Keratinocyte (primary cell): ENCODE measurements around the gene ACO2. TPM values are rescaled to one million over a fixed set of nuclear protein-coding genes. Genes with fewer than 3 reads are reported as not detected.
"Not testable (repeated sequence)": the region's sequence is repeated elsewhere in the genome, so short reads cannot be mapped to it uniquely, and the experiment has no call there.

Experiments used
- DNase-seq: peaks from one replicate; pipeline ENCODE4 v3.0.0-alpha.2; 2011; ENCODE audit warnings: low read depth, missing footprints, low spot score
- FAIRE-seq: peaks from 2 replicates; lab custom pipeline; 2011; peaks lifted over from hg19 to GRCh38; lab: Jason Lieb, UNC
- H2AFZ ChIP-seq: 2 replicates; pipeline ENCODE4 v1.6.0; 2012; ENCODE audit warnings: low read length, control low read depth, inconsistent platforms; ENCODE audit not compliant: control insufficient read depth
- H3K27ac ChIP-seq: 2 replicates; pipeline ENCODE4 v1.5.1; 2011; ENCODE audit warnings: low read length; ENCODE audit not compliant: control insufficient read depth, insufficient read depth
- H3K27me3 ChIP-seq: 3 replicates; pipeline ENCODE4 v1.6.0; 2011; ENCODE audit warnings: low read length; ENCODE audit not compliant: control insufficient read depth, insufficient read depth; ENCODE audit errors: extremely low read depth
- H3K36me3 ChIP-seq, 2 experiments: 2 replicates in 1 of 2; 3 replicates in 1 of 2; pipeline ENCODE4 v1.5.1; 2011; ENCODE audit warnings: low read length in 2 of 2, mild to moderate bottlenecking in 1 of 2; ENCODE audit not compliant: control insufficient read depth in 2 of 2, insufficient read depth in 2 of 2; ENCODE audit errors: extremely low read depth in 1 of 2
- H3K4me1 ChIP-seq: 3 replicates; pipeline ENCODE4 v1.5.1; 2011; ENCODE audit warnings: low read length; ENCODE audit not compliant: control insufficient read depth, insufficient read depth; ENCODE audit errors: extremely low read depth
- H3K4me2 ChIP-seq: 3 replicates; pipeline ENCODE4 v1.6.0; 2011; ENCODE audit warnings: low read depth, low read length; ENCODE audit not compliant: control insufficient read depth, insufficient read depth; ENCODE audit errors: extremely low read depth
- H3K4me3 ChIP-seq, 3 experiments: fragments of 200-600 bp in 1 of 3; sonication (generic) in 1 of 3; 2 replicates in 2 of 3; 3 replicates in 1 of 3; pipeline ENCODE4 v1.5.1; 2011 to 2016; ENCODE audit warnings: low read length in 3 of 3, mild to moderate bottlenecking in 3 of 3, control low read depth in 2 of 3, inconsistent platforms in 1 of 3, low read depth in 1 of 3, mixed read lengths in 1 of 3, mixed run types in 1 of 3, moderate library complexity in 1 of 3; ENCODE audit not compliant: control insufficient read depth in 2 of 3, insufficient read depth in 2 of 3; ENCODE audit errors: extremely low read depth in 1 of 3
- H3K79me2 ChIP-seq: 2 replicates; pipeline ENCODE4 v1.6.0; 2012; ENCODE audit warnings: low read length; ENCODE audit not compliant: control insufficient read depth, insufficient read depth
- H3K9ac ChIP-seq: 3 replicates; pipeline ENCODE4 v1.6.0; 2011; ENCODE audit warnings: low read length; ENCODE audit not compliant: control insufficient read depth, insufficient read depth; ENCODE audit errors: extremely low read depth
- H3K9me1 ChIP-seq: 3 replicates; pipeline ENCODE4 v1.6.0; 2011; ENCODE audit warnings: low read length; ENCODE audit not compliant: control insufficient read depth, insufficient read depth; ENCODE audit errors: extremely low read depth
- H3K9me3 ChIP-seq: 2 replicates; pipeline ENCODE4 v1.5.1; 2012; ENCODE audit warnings: low read depth, low read length; ENCODE audit not compliant: control insufficient read depth
- H4K20me1 ChIP-seq: 3 replicates; pipeline ENCODE4 v1.6.0; 2011; ENCODE audit warnings: low read length; ENCODE audit not compliant: control insufficient read depth, insufficient read depth; ENCODE audit errors: extremely low read depth
- CTCF ChIP-seq, 3 experiments: IDR thresholded peaks in 1 of 3; conservative IDR thresholded peaks in 1 of 3; optimal IDR thresholded peaks in 1 of 3; 2 replicates in 2 of 3; 3 replicates in 1 of 3; pipeline versions ENCODE3 to v1.5.1; 2011; ENCODE audit warnings: low read length in 3 of 3, mild to moderate bottlenecking in 3 of 3, moderate library complexity in 2 of 3, control low read depth in 1 of 3, inconsistent platforms in 1 of 3; ENCODE audit not compliant: insufficient read depth in 2 of 3; ENCODE audit errors: extremely low read depth in 1 of 3
- EZH2 ChIP-seq: IDR thresholded peaks from one replicate; pipeline ENCODE4 v1.6.1; 2012; ENCODE audit warnings: inconsistent platforms, mild to moderate bottlenecking, low read length, moderate library complexity
- dilution Hi-C: fragments of 300-500 bp; cut with MboI; formaldehyde crosslinking; loops from one replicate; pipeline ENCODE4 v1.7.0; 2020; ENCODE audit warnings: low sequenced_read_pairs; ENCODE audit not compliant: extremely low pct_ligation_motif_present
- polyA plus RNA-seq, 5 experiments: library from polyadenylated mRNA; depleted of rRNA in 3 of 5; stranded (reverse) in 3 of 5; stranded (forward) in 1 of 5; unstranded in 1 of 5; fragments of >200 nt; gene quantifications; 1 replicate in 1 of 5; 2 replicates in 3 of 5; 3 replicates in 1 of 5; pipeline versions ENCODE4 v1.2.1 to v1.2.3, GENCODE V29; 2011 to 2012; ENCODE audit warnings: missing spikeins in 2 of 5, low read depth in 1 of 5, low replicate concordance in 1 of 5

ACO2 gene
- polyA plus RNA-seq, 1 donor (not counting 4 experiments of a cell fraction or from before 2014, with no cell fraction given) = 37.2 TPM

- H3K4me3 ChIP-seq = no peak overlapping the region
- peaks cover 24 to 25% of the 10 kb centered on the region in 2 experiments for H3K36me3 ChIP-seq
- no peak for FAIRE-seq
- no peak overlapping the region for H3K9ac ChIP-seq
- no peak overlapping the region for H2AFZ ChIP-seq
- peaks cover 3% of the 10 kb centered on the region for H4K20me1 ChIP-seq
- H3K79me2 ChIP-seq = peaks cover 25% of the 10 kb centered on the region
- dilution Hi-C loops = no loop called here
- H3K9me3 ChIP-seq = no peaks in the 10 kb centered on the region
- H3K4me2 ChIP-seq = no peak overlapping the region
- no peaks in the 10 kb centered on the region for H3K27me3 ChIP-seq
- TF ChIP-seq EZH2 (no peak), CTCF (optimal IDR thresholded peaks at IDR 0.05 in 1 of 3, IDR thresholded peaks at IDR 0.05 in 1 of 3, conservative IDR thresholded peaks at IDR 0.05 in 1 of 3; ENCODE audit: extremely low read depth in 1 of 3, insufficient read depth in 2 of 3, low read length in 3 of 3) (no peak)
- DNase-seq = no peak
- H3K4me1 ChIP-seq = no peaks in the 10 kb centered on the region
- H3K27ac ChIP-seq = no peak overlapping the region
- no peaks in the 10 kb centered on the region for H3K9me1 ChIP-seq
Observed at GRCh38 chr22:41431656-41432055, 37.3 kb upstream of the ACO2 start.

GRCh38 chr22:41433480-41433879 is 35.4 kb upstream of the ACO2 start:
- H3K36me3 ChIP-seq = peaks cover 32 to 33% of the 10 kb centered on the region in 2 experiments

GRCh38 chr22:41434361-41435003 is 34.4 kb upstream of the ACO2 start:
- H2AFZ ChIP-seq, dilution Hi-C loops, H3K27me3 ChIP-seq, H3K27ac ChIP-seq, H3K9ac ChIP-seq, FAIRE-seq, H3K9me1 ChIP-seq, H3K4me2 ChIP-seq, H4K20me1 ChIP-seq, H3K4me3 ChIP-seq, H3K9me3 ChIP-seq, DNase-seq, H3K4me1 ChIP-seq: not testable (repeated sequence)
- peaks cover 38 to 41% of the 10 kb centered on the region in 2 experiments for H3K36me3 ChIP-seq
- H3K79me2 ChIP-seq = peaks cover 48% of the 10 kb centered on the region

More at GRCh38 chr22:41433480-41433879, 35.4 kb upstream of the ACO2 start:
- FAIRE-seq, H3K9ac ChIP-seq, H3K27me3 ChIP-seq, H3K27ac ChIP-seq, H3K9me1 ChIP-seq, H3K9me3 ChIP-seq, H4K20me1 ChIP-seq, H2AFZ ChIP-seq, H3K4me2 ChIP-seq, DNase-seq, H3K4me3 ChIP-seq, dilution Hi-C loops, H3K4me1 ChIP-seq: not testable (repeated sequence)
- peaks cover 38% of the 10 kb centered on the region for H3K79me2 ChIP-seq
